ENCODE data around the gene USP37.

USP37 gene

DNA sequence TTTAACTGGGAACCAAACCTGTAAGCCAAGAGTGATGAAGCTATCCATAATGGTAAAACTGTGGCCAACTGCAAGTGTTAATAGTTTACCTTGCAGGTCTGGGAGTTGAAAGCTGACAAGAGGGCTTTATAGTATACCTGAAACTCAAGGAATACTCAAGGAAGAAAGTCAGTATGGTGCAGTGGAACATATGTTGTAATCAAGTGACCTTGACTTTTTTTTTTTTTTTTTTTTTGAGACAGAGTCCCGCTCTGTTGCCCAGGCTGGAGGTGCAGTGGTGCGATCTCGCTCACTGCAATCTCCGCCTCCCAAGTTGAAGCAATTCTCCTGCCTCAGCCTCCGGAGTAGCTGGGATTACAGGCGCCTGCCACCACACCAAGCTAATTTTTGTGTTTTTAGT is 121.6 kb downstream of the USP37 start:
- H2AFZ ChIP-seq (ENCODE audit: low read depth, low read length), result no peak overlapping the region
- no peaks in the 10 kb centered on the region for H3K9me3 ChIP-seq (ENCODE audit: insufficient read depth, low read length, severe bottlenecking)
- H3K27ac ChIP-seq (ENCODE audit: low read length), result no peak overlapping the region
- ATAC-seq (ENCODE audit: insufficient read depth, low read depth) (no peak), DNase-seq (no peak)
- H3K4me3 ChIP-seq (ENCODE audit: low read depth in 1 of 2, low read length in 2 of 2), result no peak overlapping the region
- H3K79me2 ChIP-seq (ENCODE audit: insufficient read depth, low read length), result no peaks in the 10 kb centered on the region
- no peak overlapping the region for H3K9ac ChIP-seq (ENCODE audit: low read depth, low read length)
- H3K27me3 ChIP-seq (ENCODE audit: insufficient read depth, low read length, poor library complexity), result no peaks in the 10 kb centered on the region
- no peaks in the 10 kb centered on the region for H3K4me1 ChIP-seq (ENCODE audit: insufficient read depth, low read length)
- H3K4me2 ChIP-seq (ENCODE audit: insufficient read depth, low read length), result no peak overlapping the region
- H4K20me1 ChIP-seq (ENCODE audit: insufficient read depth, low read length), result no peaks in the 10 kb centered on the region
- TF ChIP-seq EZH2 (IDR thresholded peaks at IDR 0.05; ENCODE audit: borderline replicate concordance, low read depth, low read length, severe bottlenecking), result no peak
- TF ChIP-seq, protein P1, sequence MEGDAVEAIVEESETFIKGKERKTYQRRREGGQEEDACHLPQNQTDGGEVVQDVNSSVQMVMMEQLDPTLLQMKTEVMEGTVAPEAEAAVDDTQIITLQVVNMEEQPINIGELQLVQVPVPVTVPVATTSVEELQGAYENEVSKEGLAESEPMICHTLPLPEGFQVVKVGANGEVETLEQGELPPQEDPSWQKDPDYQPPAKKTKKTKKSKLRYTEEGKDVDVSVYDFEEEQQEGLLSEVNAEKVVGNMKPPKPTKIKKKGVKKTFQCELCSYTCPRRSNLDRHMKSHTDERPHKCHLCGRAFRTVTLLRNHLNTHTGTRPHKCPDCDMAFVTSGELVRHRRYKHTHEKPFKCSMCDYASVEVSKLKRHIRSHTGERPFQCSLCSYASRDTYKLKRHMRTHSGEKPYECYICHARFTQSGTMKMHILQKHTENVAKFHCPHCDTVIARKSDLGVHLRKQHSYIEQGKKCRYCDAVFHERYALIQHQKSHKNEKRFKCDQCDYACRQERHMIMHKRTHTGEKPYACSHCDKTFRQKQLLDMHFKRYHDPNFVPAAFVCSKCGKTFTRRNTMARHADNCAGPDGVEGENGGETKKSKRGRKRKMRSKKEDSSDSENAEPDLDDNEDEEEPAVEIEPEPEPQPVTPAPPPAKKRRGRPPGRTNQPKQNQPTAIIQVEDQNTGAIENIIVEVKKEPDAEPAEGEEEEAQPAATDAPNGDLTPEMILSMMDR (IDR thresholded peaks at IDR 0.05; ENCODE audit: borderline replicate concordance, extremely low read depth, low read length, poor library complexity, severe bottlenecking), result no peak
- peaks cover 33% of the 10 kb centered on the region for H3K36me3 ChIP-seq (ENCODE audit: insufficient read depth, low read length)

GRCh38 chr2:218445602-218446001 is 122.5 kb downstream of the USP37 start:
- Histone ChIP-seq H3K4me2 (ENCODE audit: insufficient read depth, low read length) (no peak overlapping the region), H3K9me3 (ENCODE audit: insufficient read depth, low read length, severe bottlenecking) (no peaks in the 10 kb centered on the region), H3K79me2 (ENCODE audit: insufficient read depth, low read length) (no peaks in the 10 kb centered on the region), H3K4me1 (ENCODE audit: insufficient read depth, low read length) (no peaks in the 10 kb centered on the region), H2AFZ (ENCODE audit: low read depth, low read length) (no peak overlapping the region), H3K27ac (ENCODE audit: low read length) (no peak overlapping the region), H3K36me3 (ENCODE audit: insufficient read depth, low read length) (peaks cover 27% of the 10 kb centered on the region), H3K9ac (ENCODE audit: low read depth, low read length) (no peak overlapping the region), H4K20me1 (ENCODE audit: insufficient read depth, low read length) (no peaks in the 10 kb centered on the region), H3K27me3 (ENCODE audit: insufficient read depth, low read length, poor library complexity) (no peaks in the 10 kb centered on the region), H3K4me3 (ENCODE audit: low read depth in 1 of 2, low read length in 2 of 2) (no peak overlapping the region)
- DNase-seq (no peak), ATAC-seq (ENCODE audit: insufficient read depth, low read depth) (no peak)
- no peak for TF ChIP-seq EZH2 (IDR thresholded peaks at IDR 0.05; ENCODE audit: borderline replicate concordance, low read depth, low read length, severe bottlenecking)
- TF ChIP-seq, protein P1 (IDR thresholded peaks at IDR 0.05; ENCODE audit: borderline replicate concordance, extremely low read depth, low read length, poor library complexity, severe bottlenecking), result no peak

DNA sequence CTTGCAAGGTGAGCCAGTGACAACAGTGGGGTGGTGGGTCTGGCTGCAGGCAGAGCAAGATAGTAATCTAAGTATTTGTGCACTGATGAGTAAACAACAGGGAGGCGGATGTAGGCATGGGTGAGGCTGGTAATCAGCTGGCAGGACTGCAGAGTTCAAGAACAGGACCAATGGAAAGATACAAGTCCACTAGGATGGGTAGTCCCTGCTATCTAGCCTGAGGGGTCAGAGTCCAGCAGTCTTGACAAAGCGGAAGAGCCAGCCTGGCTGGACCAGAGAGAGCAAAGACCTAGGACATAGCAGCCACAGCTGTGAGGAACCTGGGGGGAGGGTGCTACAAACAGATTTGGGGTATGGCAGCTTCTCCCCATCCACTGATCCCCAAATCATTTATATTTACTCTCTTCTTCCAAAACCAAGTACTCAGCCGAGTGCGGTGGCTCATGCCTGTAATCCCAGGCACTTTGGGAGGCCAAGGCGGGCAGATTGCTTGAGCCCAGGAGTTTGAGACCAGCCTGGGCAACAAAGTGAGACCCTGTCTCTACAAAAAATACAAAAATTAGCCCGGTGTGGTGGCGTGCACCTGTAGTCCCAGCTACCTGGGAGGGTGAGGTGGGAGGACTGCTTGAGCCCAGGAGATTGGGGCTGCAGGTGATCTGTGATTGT is 123.3 kb downstream of the USP37 start:
- Histone ChIP-seq H3K79me2 (ENCODE audit: insufficient read depth, low read length) (no peaks in the 10 kb centered on the region), H3K9me3 (ENCODE audit: insufficient read depth, low read length, severe bottlenecking) (no peaks in the 10 kb centered on the region), H3K4me3 (ENCODE audit: low read depth in 1 of 2, low read length in 2 of 2) (no peak overlapping the region), H3K27me3 (ENCODE audit: insufficient read depth, low read length, poor library complexity) (no peaks in the 10 kb centered on the region), H3K4me1 (ENCODE audit: insufficient read depth, low read length) (no peaks in the 10 kb centered on the region), H3K36me3 (ENCODE audit: insufficient read depth, low read length) (peaks cover 19% of the 10 kb centered on the region), H3K4me2 (ENCODE audit: insufficient read depth, low read length) (no peak overlapping the region), H4K20me1 (ENCODE audit: insufficient read depth, low read length) (no peaks in the 10 kb centered on the region), H3K27ac (ENCODE audit: low read length) (no peak overlapping the region), H2AFZ (ENCODE audit: low read depth, low read length) (no peak overlapping the region), H3K9ac (ENCODE audit: low read depth, low read length) (no peak overlapping the region)
- no peak for ATAC-seq (ENCODE audit: insufficient read depth, low read depth)
- no peak for DNase-seq
- TF ChIP-seq EZH2 (IDR thresholded peaks at IDR 0.05; ENCODE audit: borderline replicate concordance, low read depth, low read length, severe bottlenecking), result no peak
- TF ChIP-seq, protein P1 (IDR thresholded peaks at IDR 0.05; ENCODE audit: borderline replicate concordance, extremely low read depth, low read length, poor library complexity, severe bottlenecking), result no peak

Measured in DND-41 (cell line).